Neutrophil (primary cell): ENCODE data around the gene HVCN1.

Experiments used
- H3K27ac ChIP-seq: fragments of 200-600 bp; sonication (generic); 2 replicates; pipeline ENCODE4 v1.5.1; 2016; ENCODE audit warnings: mild to moderate bottlenecking, moderate library complexity
- H3K27me3 ChIP-seq: fragments of 200-600 bp; sonication (generic); 2 replicates; pipeline ENCODE4 v1.6.0; 2016; ENCODE audit warnings: mild to moderate bottlenecking
- H3K36me3 ChIP-seq: fragments of 200-600 bp; sonication (generic); 2 replicates; pipeline ENCODE4 v1.5.1; 2017
- H3K4me1 ChIP-seq, 2 experiments: fragments of 200-600 bp in 1 of 2; sonication (generic) in 1 of 2; 1 replicate in 1 of 2; 2 replicates in 1 of 2; pipeline versions ENCODE4 v1.5.1 to v1.6.1; 2013 to 2016; ENCODE audit warnings: low read depth in 1 of 2, low read length in 1 of 2, mild to moderate bottlenecking in 1 of 2, moderate library complexity in 1 of 2; ENCODE audit not compliant: control insufficient read depth in 1 of 2, insufficient read depth in 1 of 2
- H3K4me3 ChIP-seq, 2 experiments: fragments of 200-600 bp in 1 of 2; sonication (generic) in 1 of 2; 1 replicate in 1 of 2; 2 replicates in 1 of 2; pipeline ENCODE4 v1.5.1; 2013 to 2016; ENCODE audit warnings: low read depth in 1 of 2, low read length in 1 of 2, mild to moderate bottlenecking in 1 of 2, moderate library complexity in 1 of 2
- H3K9me3 ChIP-seq: fragments of 200-600 bp; sonication (generic); 2 replicates; pipeline ENCODE4 v1.5.1; 2016
- TF ChIP-seq, protein P1 (sequence below): fragments of 200-600 bp; sonication (generic); IDR thresholded peaks from 2 replicates; pipeline ENCODE4 v1.5.1; 2016; ENCODE audit warnings: antibody characterized with exemption

Gene HVCN1

DNA sequence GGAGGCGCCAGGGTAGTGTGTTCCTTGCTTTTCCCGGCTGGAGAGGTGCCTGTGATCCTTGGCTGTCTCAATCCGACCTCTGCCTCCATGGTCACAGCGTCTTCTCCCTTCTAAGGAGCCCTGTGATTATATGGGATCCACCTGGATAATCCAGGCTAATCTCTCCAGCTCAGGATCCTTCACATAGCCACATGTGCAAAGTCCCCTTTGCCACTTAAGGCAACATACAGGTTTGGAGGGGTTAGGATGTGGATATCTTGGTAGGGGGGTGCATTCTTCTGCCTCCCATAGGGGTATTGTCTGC, 1.2 kb upstream of the HVCN1 start:
- Histone ChIP-seq H3K4me1 (peaks cover 85 to 94% of the 10 kb centered on the region in 2 experiments), H3K4me3 (peak overlapping the region in 1 of 2 experiments; percentile 88), H3K27ac (peak overlapping the region; percentile 95), H3K36me3 (no peaks in the 10 kb centered on the region), H3K27me3 (peaks cover 33% of the 10 kb centered on the region), H3K9me3 (no peaks in the 10 kb centered on the region)
- TF ChIP-seq, protein P1, sequence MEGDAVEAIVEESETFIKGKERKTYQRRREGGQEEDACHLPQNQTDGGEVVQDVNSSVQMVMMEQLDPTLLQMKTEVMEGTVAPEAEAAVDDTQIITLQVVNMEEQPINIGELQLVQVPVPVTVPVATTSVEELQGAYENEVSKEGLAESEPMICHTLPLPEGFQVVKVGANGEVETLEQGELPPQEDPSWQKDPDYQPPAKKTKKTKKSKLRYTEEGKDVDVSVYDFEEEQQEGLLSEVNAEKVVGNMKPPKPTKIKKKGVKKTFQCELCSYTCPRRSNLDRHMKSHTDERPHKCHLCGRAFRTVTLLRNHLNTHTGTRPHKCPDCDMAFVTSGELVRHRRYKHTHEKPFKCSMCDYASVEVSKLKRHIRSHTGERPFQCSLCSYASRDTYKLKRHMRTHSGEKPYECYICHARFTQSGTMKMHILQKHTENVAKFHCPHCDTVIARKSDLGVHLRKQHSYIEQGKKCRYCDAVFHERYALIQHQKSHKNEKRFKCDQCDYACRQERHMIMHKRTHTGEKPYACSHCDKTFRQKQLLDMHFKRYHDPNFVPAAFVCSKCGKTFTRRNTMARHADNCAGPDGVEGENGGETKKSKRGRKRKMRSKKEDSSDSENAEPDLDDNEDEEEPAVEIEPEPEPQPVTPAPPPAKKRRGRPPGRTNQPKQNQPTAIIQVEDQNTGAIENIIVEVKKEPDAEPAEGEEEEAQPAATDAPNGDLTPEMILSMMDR = no peak

GRCh38 chr12:110689281-110690126, 589 bp upstream of the HVCN1 start:
- peak overlapping the region; percentile 95 for H3K27ac ChIP-seq
- TF ChIP-seq, protein P1 = no peak
- no peaks in the 10 kb centered on the region for H3K9me3 ChIP-seq

GRCh38 chr12:110687396-110688169, 1.3 kb downstream of the HVCN1 start:
- peaks cover 7% of the 10 kb centered on the region for H3K36me3 ChIP-seq
- TF ChIP-seq, protein P1 = no peak
- H3K27me3 ChIP-seq = peaks cover 37% of the 10 kb centered on the region
- peaks cover 60 to 70% of the 10 kb centered on the region in 2 experiments for H3K4me1 ChIP-seq
- H3K4me3 ChIP-seq = peak overlapping the region; percentile 88 to 89
- no peaks in the 10 kb centered on the region for H3K9me3 ChIP-seq
- peak overlapping the region; percentile 95 for H3K27ac ChIP-seq

More at GRCh38 chr12:110689281-110690126, 589 bp upstream of the HVCN1 start:
- H3K4me3 ChIP-seq = peak overlapping the region; percentile 88 to 89
- peaks cover 33% of the 10 kb centered on the region for H3K27me3 ChIP-seq
- H3K4me1 ChIP-seq = peaks cover 79 to 90% of the 10 kb centered on the region in 2 experiments
- H3K36me3 ChIP-seq = no peaks in the 10 kb centered on the region

- Histone ChIP-seq H3K36me3 (peaks cover 19% of the 10 kb centered on the region), H3K4me3 (peak overlapping the region in 1 of 2 experiments; percentile 88), H3K4me1 (peaks cover 48 to 58% of the 10 kb centered on the region in 2 experiments)
Measured at GRCh38 chr12:110686294-110686903, 2.5 kb downstream of the HVCN1 start.

GRCh38 chr12:110684312-110684836, 4.5 kb downstream of the HVCN1 start:
- TF ChIP-seq, protein P1 = no peak
- H3K9me3 ChIP-seq = no peaks in the 10 kb centered on the region
- H3K27me3 ChIP-seq = peaks cover 41% of the 10 kb centered on the region
- no peak overlapping the region for H3K4me3 ChIP-seq
- peaks cover 32 to 38% of the 10 kb centered on the region in 2 experiments for H3K4me1 ChIP-seq
- no peak overlapping the region for H3K27ac ChIP-seq
- peaks cover 31% of the 10 kb centered on the region for H3K36me3 ChIP-seq

More at GRCh38 chr12:110686294-110686903, 2.5 kb downstream of the HVCN1 start:
- H3K9me3 ChIP-seq = no peaks in the 10 kb centered on the region
- peak overlapping the region; percentile 95 for H3K27ac ChIP-seq
- peaks cover 41% of the 10 kb centered on the region for H3K27me3 ChIP-seq
- TF ChIP-seq, protein P1 = no peak
